HG02571 (cell line): ENCODE results near the gene CASZ1.

Source experiments
- ATAC-seq: cut with Tn5 transposase; IDR thresholded peaks from one replicate; pipeline ENCODE4 v1.9.1; 2021; ENCODE audit warnings: mild to moderate bottlenecking, moderate library complexity; ENCODE audit not compliant: unreplicated experiment

The CASZ1 gene

DNA sequence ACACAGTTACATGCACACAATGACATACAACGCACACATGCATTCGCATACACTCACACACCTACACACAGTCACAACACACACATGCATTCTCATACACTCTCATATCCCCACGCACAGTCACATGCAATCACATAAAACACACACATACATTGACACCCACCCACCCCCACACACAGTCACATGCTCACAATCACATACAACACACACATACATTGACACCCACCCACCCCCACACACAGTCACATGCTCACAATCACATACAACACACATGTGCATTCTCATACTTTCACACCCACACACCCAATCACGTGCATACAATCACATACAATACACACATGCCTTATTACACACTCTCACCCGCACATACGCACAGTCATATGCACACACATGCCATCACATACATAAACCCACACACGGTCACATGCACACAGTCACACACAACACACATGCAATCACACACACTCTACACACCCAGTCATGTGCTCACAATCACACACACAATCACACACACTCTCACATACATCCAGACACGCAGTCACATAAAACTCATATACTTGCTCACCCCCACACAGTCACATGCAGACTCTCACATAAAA is 134.3 kb downstream of the CASZ1 start:
- no peak for ATAC-seq

DNA sequence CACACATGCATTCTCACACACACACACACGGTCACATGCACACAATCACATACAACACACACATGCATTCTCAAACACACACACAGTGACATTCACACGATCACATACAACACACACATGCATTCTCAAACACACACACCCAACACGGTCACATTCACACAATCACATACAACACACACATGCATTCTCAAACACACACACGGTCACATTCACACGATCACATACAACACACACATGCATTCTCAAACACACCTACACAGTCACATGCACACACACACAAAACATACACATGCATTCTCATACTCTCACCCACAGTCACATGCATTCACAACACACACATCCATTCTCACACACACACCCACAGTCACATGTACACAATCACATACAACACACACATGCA is 135.0 kb downstream of the CASZ1 start:
- ATAC-seq = no peak

DNA sequence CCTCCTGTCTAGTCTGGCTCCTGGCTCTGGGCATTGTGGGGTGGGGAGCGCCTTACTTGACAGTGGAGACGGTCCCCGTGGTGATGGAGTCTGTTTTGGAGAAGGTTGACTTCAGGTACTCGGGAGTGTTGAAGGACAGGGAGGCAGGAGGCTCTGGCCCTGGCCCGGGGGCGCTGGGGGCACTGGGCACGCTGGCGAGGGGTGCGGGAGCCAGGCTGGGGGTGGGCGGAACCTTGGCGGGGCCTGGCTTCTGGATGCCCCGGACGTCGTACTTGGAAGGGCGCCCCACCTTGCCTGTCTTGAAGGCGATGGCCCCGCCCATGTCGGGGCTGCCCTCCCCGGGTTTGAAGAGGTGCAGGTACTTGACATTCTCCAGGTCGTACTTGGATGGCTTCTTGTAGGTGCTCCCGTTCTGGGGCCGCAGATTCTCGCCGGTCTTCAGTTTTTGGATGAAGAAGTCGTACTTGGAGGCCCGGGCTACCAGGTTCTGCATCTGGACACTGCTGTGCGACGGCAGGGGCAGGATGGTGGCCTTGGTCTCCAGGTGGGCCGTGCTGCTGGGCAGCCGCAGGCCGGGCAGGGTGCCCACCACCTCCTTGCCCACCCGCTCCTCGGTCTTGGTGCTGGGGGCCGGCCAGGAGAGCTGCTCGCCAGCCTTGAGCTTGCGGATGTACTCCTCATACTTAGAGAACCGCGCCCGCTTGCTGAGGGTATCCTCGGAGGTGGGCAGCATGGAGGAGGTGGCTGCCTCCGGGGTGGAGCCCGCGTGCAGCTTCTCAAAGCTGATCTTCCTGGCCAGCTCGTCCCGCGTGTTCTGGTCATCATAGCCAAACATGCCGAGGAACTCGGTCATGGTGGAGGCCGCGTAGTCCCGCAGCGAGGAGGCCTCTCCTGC is 136.6 kb downstream of the CASZ1 start:
- ATAC-seq = no peak

DNA sequence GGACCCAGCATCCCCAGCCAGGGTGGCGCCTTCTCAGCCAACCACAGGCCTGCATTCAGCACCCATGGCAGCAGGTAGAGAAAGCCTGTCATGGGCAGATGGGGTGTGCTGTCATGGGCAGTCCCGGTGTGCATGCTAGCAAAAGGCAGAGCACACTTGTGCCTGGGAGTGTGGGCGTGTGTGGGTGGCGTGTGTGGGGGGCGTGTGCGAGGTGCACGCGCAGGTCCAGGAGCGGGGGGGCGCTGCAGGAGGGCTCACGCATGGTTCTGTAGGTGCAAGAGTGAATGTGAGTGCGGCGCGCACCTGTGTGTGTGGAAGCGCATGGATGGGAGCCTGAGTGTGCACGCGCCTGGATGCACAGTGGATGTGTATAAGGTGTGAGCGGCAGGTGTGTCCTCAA is 137.2 kb downstream of the CASZ1 start:
- no peak for ATAC-seq

DNA sequence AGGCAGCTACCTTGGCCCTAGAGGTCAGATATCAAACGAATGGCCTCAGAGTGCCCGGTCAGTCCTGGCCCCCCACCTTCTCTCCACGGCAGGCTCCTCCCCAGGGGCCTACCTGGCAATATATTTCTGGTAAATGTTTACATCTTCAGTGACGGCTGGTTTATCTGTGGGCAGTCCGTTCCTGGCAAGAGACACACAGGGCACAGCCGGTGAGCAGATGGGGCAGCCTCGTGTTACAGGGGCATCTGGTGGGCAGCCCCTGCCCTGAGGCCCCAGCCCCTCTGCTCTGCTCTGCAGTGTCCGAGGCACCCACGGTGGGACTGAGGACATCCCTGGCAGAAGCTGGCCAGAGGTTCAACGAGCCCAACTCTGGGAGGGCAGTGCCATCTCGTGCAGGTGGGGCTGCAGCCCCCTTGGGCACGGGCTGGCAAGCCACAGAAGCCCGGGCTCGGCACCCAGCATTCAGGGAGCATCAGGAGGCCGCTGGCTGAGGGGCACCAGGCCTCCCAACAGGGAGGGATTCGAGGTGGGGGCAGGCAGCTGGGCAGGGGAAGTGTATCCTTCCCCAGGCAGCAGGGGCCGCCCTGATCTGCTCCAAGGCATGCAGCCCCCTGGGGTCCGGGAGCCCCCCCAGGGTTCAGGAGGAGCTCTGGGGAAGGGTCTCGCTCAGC is 137.9 kb downstream of the CASZ1 start:
- no peak for ATAC-seq

DNA sequence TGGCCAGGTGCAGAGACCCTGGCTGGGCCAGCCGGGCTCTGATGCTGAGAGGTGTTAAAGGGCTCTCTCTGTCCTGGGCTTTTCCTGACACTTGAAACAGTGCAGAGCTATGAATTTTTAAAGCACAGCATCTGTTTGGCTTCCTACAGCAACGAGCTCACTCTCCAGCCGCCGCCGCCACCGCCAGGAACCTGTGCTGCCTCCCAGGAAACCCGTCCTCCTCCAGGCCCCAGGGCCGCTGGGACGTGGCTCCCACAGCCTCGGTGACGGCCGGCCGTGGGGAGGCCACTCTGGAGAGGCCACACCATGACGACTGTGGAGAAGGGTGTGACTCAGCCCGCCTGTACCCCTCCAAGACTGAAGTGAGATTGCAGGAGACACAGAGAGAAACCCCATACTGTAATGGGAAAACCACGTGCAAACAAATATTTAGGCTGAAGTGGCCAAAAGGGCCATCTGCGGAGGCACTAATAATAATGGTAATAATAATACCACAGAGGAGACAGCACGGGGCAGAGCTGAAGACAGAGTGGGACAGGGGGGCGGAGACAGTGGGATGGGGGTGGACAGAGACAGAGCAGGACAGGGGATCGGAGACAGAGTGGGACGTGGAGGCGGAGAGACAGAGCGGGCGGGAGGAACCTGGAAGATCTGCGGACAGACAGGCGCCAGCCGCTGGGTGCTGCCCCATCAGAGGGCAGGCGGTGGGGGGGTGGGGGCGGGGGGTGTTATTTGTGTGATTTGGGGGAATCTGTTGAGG is 139.2 kb downstream of the CASZ1 start:
- no peak for ATAC-seq

DNA sequence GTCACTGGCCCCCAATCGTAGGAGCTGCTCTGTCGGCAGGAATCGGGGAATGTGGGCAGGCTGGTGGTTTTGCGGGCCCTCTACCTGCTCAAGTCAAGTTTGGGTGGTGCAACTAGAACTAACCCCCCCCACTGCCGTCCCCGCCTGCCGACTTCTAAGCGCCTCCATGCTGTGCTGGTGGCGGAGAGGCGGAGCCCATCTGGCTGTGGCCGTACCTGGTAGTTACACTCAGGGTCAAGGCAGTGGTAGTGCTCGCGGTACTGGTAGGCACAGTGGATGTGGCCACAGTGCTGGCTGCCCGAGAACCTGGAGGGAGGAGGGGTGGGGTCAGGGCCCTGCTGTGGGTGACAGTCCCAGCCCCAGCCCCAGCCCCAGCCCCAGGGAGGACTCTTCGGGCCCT is 140.0 kb downstream of the CASZ1 start:
- ATAC-seq = no peak

DNA sequence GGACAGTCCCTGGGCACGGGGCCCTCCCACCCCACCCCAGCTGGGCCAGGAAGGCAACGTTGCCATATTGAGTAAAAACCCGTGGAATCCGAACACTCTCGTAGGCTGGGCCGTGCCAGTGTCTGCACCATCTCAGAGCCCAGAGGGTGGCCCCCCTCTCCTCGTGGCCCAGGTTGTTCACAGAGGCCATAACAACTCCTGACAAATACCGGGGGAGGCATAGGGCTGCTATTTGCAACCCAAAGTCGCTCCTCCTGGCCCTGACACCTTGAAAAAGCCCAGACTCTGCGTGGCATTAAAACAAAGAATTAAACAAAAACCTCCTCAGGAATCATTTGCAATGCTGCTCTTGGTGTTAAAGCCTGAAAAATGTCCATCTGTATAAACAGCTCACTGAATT is 141.4 kb downstream of the CASZ1 start:
- ATAC-seq = no peak

DNA sequence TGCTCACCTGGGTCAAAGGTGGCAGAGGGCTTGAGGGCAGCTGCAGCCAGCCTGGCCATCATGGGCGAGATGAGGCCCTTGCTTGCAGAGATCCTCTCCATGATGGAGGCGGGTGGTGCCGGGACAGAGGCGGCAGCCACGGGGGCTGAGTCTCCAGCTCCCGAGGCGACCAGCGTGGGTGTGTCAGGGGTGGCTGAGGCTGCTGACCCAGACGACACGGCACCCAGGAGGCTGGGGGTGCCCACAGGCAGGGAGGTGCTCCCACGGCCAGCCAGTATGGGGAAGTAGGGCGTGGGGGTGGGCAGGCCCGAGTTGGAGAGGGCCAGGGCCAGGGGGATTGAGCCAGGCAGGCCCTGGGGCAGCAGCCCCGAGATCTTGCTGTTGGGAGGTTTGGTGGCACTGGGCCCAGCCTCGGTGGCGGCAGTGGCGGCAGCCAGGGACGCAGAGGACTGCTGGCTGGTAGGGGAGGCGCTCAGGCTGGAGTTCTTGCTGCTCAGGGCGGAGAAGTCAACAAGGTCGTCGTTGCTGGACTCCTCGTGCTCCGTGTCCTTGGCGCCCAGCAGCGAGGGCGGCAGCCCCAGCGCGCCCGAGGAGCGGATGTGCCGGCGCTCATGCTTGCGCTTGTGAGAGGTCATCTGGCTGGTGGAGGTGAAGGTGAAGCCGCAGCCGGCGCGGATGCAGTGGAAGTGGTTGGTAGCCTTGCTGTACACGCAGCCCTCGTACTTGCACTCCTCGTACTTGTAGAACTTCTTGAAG is 142.9 kb downstream of the CASZ1 start:
- no peak for ATAC-seq

DNA sequence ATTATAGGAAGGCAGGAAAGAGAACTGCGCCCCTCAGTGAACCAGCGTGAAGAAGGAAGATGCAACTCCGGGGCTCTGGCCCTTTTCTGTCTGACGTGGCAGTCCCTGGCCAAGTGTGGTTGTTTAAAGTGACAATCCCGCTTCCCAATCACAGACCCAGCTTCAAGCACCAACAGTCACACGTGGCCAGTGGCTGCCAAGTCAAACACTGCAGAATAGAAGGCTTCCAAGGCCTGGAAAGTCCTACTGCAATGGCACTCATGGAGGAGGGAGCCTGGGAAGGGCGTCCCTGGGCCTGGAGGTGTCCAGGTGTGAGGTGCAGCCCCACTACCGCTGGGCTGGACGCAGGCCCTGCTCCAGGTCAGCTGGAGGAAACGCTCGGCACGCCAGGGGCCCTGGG is 143.8 kb downstream of the CASZ1 start:
- no peak for ATAC-seq

DNA sequence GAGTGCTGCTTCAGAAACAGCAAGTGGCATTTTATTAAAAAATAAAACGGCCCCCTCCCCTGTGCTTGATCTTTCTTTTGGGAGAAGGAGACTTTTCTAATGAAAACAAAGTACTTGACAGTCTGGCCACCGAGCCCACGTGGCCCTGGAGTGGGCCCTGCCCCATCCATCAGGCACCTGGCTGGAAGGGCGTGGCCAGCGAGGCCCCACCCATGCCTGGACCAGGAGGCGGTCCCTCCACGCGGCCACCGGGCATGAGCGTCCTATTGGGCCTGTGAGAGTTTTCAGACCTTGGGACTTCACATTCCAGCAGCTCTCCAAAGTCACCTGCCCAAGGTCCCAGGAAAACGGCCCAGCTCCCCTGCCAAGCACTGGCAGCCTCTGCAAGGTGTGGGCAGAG is 144.7 kb downstream of the CASZ1 start:
- ATAC-seq = no peak

DNA sequence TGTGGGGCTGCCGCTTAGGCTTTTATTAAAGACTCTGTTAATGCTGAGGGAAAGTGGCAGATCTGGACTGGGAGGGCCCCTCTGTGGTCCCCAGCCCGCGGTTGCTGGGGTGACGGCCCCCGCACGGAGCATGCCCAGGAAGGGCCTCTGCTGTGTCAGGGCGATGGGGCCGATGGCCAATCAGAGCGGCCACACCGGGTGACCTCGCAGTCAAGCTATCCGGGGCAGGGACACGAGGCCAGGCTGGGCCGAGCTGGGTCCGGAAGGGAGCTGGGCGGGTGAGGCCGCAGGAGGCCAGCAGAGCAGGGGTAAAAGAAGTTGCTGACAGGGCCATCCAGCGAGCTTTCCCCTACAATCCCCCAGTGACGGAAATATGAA is 145.1 kb downstream of the CASZ1 start:
- no peak for ATAC-seq

DNA sequence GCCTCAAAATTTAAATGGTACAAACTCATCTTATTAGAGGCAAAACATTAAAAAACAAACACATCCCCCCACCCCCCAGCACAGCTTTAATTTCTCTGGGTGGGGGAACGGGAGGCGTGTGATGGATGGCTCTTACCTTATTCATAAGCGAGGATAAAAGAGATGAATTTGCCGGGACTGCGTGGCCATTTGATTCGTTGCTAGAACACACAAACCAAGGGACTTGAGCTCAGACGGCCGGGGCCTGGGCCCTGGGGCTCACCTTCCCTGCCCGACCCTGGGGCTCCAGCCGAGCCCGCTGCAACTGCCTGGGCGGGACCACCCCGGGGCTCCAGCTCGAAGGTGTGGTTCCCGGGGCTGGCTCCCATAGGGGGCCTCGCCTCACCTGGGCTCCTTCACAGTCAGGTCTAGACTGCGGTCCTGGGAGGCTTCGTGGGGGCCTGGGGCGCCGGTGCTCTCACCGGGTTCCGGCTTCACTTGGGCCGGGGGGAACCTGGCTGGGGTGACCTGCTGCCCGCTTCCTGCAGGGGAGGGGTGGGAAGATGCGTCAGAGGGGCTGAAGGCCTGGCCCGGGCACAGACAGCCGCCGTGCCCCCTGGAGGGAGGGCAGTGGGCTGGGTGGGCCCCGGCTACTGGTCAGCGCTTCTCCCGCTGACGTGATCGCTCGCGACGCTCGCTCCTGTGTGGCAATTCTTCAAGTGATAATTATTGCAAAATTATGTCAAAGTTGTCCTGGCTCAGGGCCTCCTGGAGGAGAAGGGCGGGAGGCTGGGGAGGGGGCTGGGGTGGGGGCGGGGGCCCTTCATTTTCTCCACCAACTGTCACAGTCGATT is 145.7 kb downstream of the CASZ1 start:
- no peak for ATAC-seq

DNA sequence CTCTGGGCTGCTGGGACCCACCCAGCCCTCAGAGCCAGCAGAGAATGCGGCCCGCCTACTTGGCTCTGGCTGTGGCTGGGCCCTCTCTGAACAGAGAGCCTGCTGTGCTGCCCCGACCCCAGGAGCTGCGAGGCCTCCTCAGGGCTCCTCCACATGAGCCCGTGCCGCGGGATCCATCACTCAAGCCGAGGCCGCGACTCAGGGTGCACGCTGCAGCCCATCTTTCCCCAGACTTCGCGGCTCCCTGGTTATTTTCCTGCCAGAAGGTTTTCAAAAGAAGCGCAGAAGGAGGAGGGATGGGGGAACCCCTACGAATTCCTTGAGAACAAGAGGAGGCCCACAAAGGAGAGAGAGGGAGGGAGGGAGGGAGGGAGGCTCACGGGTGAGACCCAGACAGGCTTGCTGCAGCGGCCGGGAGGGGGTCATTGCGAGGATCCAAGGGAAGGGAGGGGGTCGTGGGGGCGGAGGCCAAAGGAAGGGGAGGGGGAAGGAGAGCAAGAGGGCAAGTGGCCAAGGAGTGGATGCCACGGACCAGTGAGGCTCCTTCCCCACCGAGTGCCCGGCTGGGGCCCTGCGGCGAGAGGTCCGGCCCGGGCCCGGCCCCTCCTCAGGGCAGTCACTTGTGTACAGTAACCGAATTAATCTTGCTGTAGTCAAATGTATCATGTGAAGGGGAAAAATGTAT is 146.8 kb downstream of the CASZ1 start:
- no peak for ATAC-seq

DNA sequence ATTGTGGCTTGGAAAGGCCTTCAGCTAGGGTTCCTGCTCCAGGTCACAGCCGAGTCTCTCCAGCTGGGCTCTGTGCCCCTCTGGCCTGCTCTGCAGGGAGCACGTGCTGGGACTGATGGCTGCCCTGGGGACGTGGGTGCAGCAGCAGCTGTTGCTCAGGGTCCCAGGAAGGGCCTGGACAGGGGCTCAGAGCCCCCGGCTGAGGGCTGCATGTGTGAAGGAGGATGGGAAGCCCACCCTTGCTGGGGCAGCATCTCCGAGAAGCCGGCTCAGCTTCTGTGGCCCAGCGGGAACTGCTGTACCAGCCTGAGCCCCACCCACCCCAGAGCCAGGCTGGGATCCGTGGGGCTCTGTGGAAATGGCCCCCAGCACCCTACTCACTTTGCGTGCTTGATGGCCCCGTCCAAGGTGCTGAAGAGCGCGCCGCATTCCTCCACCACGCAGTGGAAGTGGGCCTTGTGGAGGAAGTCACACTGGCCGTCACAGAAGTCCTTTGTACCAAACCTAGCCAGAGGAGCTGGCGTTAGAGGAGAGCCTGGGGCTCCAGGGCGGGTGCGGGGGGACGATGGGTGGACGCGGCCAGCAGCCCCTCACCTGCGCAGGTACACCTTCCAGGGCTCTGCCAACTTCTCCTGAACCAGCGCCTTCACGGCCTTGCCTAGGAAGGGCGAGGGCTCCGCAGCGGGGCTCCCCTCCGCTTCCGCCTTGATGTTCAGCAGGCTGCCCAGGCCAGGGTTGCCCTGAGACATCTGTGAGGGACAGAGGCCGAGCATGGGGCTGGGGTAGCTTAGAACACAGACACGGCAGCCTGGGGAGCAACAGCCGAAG is 147.5 kb downstream of the CASZ1 start:
- ATAC-seq = no peak

DNA sequence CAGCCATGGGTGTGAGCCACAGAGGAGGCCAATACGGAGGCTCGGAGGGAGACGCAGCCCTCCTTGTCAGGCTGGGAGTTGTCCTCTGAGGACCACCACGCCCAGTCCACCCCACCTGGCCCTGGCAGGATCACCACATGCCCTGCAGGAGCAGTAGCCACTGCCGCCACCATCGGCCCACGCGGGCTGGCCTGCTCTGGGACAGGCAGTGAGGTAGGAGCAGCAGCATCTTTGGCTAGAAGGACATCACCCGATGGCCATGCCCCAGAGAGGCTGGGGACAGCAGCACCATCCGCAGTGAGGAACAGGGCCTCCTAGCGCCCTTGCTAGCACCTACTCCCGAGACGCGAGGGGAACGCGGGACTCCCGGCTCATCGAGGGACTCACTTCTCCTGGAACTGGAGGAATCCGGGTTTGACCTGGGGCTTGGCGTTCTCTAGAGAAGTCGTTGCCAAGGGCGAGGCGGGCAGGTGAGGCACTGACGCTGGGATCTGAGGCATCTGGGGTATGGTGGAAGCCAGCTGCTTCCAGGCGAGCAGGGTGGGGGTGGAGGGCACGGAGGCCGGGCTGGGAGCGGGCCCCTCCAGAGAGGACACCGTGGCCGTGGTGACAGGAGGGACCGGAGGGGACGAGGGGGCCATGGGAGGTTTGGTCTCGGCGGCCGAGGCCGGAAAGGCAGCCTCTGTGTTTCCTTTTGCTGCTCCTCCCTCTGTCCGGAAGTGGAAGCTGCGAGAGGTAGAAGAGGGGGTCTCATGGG is 148.9 kb downstream of the CASZ1 start:
- no peak for ATAC-seq

DNA sequence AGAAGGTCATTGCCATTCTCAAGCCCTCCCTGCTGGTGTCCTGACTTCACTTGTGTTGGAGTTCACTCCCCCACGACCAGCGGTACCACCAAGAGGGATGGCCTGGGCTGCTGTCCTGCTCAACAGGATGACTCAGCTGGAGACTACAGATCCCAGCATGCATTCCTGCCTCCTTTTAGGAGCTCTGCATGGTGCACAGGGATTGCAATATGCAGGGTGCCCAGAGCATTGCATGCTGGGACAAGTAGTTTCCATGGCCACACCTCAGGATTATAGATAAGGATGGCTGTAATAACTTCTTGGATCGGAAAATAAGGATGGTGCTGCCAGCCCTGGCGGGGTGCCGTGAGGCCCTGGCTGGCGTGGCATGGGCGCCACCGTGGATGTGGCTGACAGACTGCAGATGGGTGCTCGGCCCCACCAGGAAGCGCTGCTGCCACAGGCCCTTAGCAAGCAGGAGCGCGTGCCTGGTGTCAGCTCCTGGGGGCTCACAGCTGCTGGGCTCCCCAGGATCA is 150.0 kb downstream of the CASZ1 start:
- ATAC-seq = no peak
